ENCODE results near the gene CETN3.
"Not testable (repeated sequence)": the region's sequence is repeated elsewhere in the genome, so short reads cannot be mapped to it uniquely, and the experiment has no call there.

CETN3 gene

DNA sequence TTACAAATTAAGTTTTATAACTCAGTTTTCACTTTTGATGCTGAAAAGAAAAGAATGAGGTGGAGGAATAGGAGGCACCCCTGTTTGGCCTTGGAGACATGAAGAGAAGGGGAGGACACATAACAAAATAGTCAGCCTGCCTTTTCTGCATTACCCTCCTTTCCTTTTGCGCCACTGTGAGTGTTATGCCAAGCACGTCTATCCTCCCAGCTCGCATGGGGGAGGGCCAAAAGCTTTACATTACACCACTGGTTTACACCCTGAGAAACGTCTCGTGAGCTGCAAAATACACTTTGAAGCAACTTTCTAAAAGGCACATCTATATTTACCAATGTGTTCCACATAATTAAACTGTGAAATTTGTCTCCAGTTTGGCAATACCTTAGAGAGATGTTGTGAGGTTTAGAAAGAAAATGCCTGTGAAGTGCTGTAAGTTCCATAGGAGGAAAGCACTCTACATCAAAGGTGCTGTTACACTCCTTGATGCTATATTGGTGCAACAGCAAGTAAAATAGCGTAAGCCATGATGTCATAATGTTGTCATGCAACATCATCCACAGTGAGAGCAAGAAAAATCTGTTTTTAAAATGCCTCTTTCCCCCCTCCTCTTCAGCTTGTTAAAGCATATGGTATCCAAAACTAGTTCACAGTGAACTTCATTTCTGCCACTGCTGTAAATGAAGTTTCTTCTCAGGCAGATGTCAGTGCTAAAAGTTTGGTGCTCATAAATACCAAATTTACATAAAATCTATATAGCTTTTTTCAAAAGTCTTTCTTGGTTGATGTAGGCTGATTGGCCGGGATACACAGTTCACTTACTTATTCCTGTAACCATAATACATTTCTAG, 50.3 kb downstream of the CETN3 start:
- Histone ChIP-seq H3K4me3 (ENCODE audit: low read length) (no peak overlapping the region), H3K27ac (ENCODE audit: low read length) (no peak overlapping the region), H3K9me3 (ENCODE audit: control insufficient read depth, insufficient read depth, low read length) (no peaks in the 10 kb centered on the region), H3K27me3 (ENCODE audit: control insufficient read depth, insufficient read depth, low read length) (no peaks in the 10 kb centered on the region), H3K36me3 (ENCODE audit: control insufficient read depth, insufficient read depth, low read length) (no peaks in the 10 kb centered on the region), H3K4me1 (ENCODE audit: control insufficient read depth, insufficient read depth, low read length) (no peaks in the 10 kb centered on the region)
- WGBS (ENCODE audit: insufficient coverage, insufficient read length), result no CpG with 5 or more reads among the region's 7 CpGs
- no peak for DNase-seq (ENCODE audit: low read depth, low spot score)

DNA sequence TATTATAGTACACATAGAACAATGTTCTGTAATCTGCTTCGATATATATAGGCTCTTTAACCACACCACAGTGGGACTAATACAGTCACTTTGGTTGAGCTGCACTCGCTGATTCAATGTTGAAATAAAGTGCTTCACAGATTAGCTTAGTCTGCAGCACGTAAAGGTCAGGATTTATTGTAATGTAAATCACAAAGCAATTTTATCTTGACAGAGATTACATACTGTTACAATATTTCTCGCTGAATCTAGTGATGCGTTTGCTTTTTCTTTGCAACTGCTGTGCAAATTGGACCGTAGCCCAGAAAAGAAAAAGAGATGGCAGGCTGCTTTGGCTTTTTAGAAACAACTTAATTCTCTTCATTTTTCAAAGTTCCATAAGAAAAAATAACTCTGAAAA, 52.9 kb downstream of the CETN3 start:
- no peaks in the 10 kb centered on the region for H3K4me1 ChIP-seq (ENCODE audit: control insufficient read depth, insufficient read depth, low read length)
- H3K9me3 ChIP-seq (ENCODE audit: control insufficient read depth, insufficient read depth, low read length), result no peaks in the 10 kb centered on the region
- no CpG with 5 or more reads among the region's 6 CpGs for WGBS (ENCODE audit: insufficient coverage, insufficient read length)
- H3K27me3 ChIP-seq (ENCODE audit: control insufficient read depth, insufficient read depth, low read length), result no peaks in the 10 kb centered on the region
- H3K36me3 ChIP-seq (ENCODE audit: control insufficient read depth, insufficient read depth, low read length), result no peaks in the 10 kb centered on the region
- H3K27ac ChIP-seq (ENCODE audit: low read length), result no peak overlapping the region
- no peak overlapping the region for H3K4me3 ChIP-seq (ENCODE audit: low read length)
- DNase-seq (ENCODE audit: low read depth, low spot score), result no peak

DNA sequence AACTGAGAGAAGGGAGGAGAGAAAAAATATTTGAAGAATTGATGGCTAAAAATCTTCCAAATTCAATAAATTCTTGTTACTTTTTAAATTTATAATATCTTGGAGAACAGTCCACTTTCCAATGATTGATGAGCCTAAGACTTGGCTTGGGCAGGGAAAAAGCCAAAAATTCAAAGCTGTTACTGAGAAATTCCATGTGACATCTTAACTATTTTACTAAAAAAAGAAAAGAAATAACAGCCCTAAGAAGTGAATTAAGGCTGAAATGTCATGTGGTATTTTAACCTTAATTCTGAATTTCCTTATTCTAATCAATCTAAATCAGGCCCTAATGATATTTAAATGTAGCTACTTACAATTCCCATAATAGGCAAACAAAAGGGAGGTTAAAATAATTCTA, 53.4 kb downstream of the CETN3 start:
- Histone ChIP-seq H3K9me3 (ENCODE audit: control insufficient read depth, insufficient read depth, low read length) (no peaks in the 10 kb centered on the region), H3K27ac (ENCODE audit: low read length) (no peak overlapping the region), H3K4me3 (ENCODE audit: low read length) (no peak overlapping the region), H3K36me3 (ENCODE audit: control insufficient read depth, insufficient read depth, low read length) (no peaks in the 10 kb centered on the region), H3K27me3 (ENCODE audit: control insufficient read depth, insufficient read depth, low read length) (no peaks in the 10 kb centered on the region), H3K4me1 (ENCODE audit: control insufficient read depth, insufficient read depth, low read length) (no peaks in the 10 kb centered on the region)
- DNase-seq (ENCODE audit: low read depth, low spot score), result no peak

DNA sequence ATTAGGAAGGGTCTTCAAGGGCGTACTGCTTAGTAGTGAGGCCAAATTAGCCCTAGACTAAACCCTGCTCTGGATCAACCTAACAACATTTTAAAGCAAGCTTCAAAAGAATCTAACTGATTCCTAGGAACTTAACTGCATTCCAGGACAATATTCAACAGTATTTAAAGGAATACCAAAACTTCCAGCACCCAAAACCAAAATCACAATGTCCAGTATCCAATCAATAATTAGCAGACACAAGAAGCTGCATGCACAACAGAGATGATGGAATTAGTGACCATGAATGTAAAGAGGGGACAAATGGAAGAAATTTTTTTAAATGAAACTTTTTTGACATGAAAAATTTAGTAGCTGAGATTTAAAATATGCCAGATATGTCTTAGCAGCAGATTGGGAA, 53.9 kb downstream of the CETN3 start:
- no CpG with 5 or more reads among the region's 1 CpG for WGBS (ENCODE audit: insufficient coverage, insufficient read length)
- Histone ChIP-seq H3K36me3 (ENCODE audit: control insufficient read depth, insufficient read depth, low read length) (no peaks in the 10 kb centered on the region), H3K27ac (ENCODE audit: low read length) (no peak overlapping the region), H3K27me3 (ENCODE audit: control insufficient read depth, insufficient read depth, low read length) (no peaks in the 10 kb centered on the region), H3K4me1 (ENCODE audit: control insufficient read depth, insufficient read depth, low read length) (no peaks in the 10 kb centered on the region), H3K9me3 (ENCODE audit: control insufficient read depth, insufficient read depth, low read length) (no peaks in the 10 kb centered on the region), H3K4me3 (ENCODE audit: low read length) (no peak overlapping the region)
- DNase-seq (ENCODE audit: low read depth, low spot score), result no peak

DNA sequence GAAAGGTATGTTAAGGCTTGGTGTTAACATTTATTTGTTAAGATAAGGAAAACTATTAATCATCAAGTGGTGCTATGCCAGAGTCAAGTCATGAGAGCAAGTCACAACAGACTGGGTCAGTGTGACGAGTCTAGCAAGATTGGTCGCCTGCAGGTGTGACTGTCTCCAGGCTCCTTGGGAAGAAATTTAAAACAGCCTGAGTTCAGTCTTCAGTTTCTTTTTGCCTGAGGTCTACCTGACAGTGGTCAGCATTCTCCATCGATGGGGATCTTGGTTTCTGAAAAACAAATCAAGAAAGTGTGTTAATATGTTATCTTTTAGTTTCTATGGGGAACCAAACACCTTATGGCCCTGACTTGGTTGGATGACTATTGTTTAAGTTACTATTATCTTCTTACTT, 56.3 kb downstream of the CETN3 start:
- no CpG with 5 or more reads among the region's 3 CpGs for WGBS (ENCODE audit: insufficient coverage, insufficient read length)
- Histone ChIP-seq H3K27ac (ENCODE audit: low read length) (no peak overlapping the region), H3K9me3 (ENCODE audit: control insufficient read depth, insufficient read depth, low read length) (no peaks in the 10 kb centered on the region)

DNA sequence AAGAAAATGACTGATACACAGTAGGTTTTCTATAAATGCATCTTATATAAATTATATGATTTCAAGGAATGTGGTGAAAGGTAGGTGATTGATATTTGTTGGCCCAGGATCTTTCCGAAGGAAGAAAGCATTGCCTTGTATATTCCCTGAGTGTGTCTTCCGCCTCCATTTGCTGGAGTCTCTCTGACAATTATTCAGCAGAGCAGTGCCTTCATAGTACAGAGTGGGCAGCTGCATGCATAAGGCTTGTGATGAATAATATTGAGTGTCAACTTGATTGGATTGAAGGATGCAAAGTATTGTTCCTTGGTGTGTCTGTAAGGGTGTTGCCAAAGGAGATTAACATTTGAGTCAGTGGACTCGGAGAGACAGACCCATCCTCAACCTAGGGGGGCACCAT, 58.5 kb downstream of the CETN3 start:
- Histone ChIP-seq H3K4me1 (ENCODE audit: control insufficient read depth, insufficient read depth, low read length) (no peaks in the 10 kb centered on the region), H3K4me3 (ENCODE audit: low read length) (no peak overlapping the region), H3K27ac (ENCODE audit: low read length) (no peak overlapping the region), H3K9me3 (ENCODE audit: control insufficient read depth, insufficient read depth, low read length) (no peaks in the 10 kb centered on the region), H3K36me3 (ENCODE audit: control insufficient read depth, insufficient read depth, low read length) (no peaks in the 10 kb centered on the region), H3K27me3 (ENCODE audit: control insufficient read depth, insufficient read depth, low read length) (no peaks in the 10 kb centered on the region)
- WGBS (ENCODE audit: insufficient coverage, insufficient read length), result no CpG with 5 or more reads among the region's 3 CpGs
- no peak for DNase-seq (ENCODE audit: low read depth, low spot score)

More for the DNA sequence above, 56.3 kb downstream of the CETN3 start:
- H3K27me3 ChIP-seq (ENCODE audit: control insufficient read depth, insufficient read depth, low read length), result no peaks in the 10 kb centered on the region
- no peak for DNase-seq (ENCODE audit: low read depth, low spot score)
- H3K4me1 ChIP-seq (ENCODE audit: control insufficient read depth, insufficient read depth, low read length), result no peaks in the 10 kb centered on the region
- H3K4me3 ChIP-seq (ENCODE audit: low read length), result no peak overlapping the region
- no peaks in the 10 kb centered on the region for H3K36me3 ChIP-seq (ENCODE audit: control insufficient read depth, insufficient read depth, low read length)

DNA sequence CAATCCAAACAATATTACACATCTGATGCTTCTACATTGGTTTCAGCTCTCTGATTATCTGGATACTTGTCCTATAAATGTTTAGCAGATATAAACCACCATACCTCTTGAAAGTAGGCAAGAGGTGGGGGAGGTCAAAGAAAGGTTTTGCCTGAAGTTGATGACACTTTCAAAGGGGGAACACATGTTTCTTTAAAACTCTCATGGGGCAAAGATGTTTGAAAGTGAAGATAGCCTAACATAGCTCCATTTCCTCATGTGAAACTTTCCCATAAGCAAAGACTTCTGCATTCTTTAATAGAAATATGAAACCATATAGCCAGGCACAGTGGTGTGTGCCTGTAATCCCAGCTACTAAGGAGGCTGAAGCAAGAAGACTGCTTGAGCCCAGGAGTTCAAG, 62.1 kb downstream of the CETN3 start:
- no peak for DNase-seq (ENCODE audit: low read depth, low spot score)
- H3K4me3 ChIP-seq (ENCODE audit: low read length), result no peak overlapping the region
- H3K9me3 ChIP-seq (ENCODE audit: control insufficient read depth, insufficient read depth, low read length), result no peaks in the 10 kb centered on the region
- H3K27me3 ChIP-seq (ENCODE audit: control insufficient read depth, insufficient read depth, low read length), result no peaks in the 10 kb centered on the region
- no peaks in the 10 kb centered on the region for H3K36me3 ChIP-seq (ENCODE audit: control insufficient read depth, insufficient read depth, low read length)
- no peak overlapping the region for H3K27ac ChIP-seq (ENCODE audit: low read length)
- 0 out of 2 replicates have a peak, but pooled peaks cover 1% of the 10 kb centered on the region for H3K4me1 ChIP-seq (ENCODE audit: control insufficient read depth, insufficient read depth, low read length)

DNA sequence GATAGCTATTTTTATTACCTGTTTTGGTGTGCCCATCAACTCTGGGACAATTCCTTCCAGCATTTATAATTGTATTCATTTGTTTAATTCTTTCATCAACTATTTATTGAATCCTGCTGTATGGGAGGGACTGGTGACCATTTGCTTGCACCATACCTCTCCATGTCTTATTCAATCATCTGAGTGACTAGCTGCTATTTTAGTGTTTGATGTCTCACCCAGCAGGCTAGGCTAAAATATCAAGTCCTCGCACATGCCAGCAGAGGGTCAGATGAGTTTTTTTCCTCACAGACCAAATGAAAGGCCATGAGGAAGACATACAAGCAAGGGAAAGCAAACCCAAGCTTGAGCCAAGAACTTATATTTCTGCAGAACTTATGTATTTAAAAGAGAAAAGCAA, 63.9 kb downstream of the CETN3 start:
- Histone ChIP-seq H3K4me1 (ENCODE audit: control insufficient read depth, insufficient read depth, low read length) (0 out of 2 replicates have a peak, but pooled peaks cover 1% of the 10 kb centered on the region), H3K9me3 (ENCODE audit: control insufficient read depth, insufficient read depth, low read length) (no peaks in the 10 kb centered on the region), H3K36me3 (ENCODE audit: control insufficient read depth, insufficient read depth, low read length) (no peaks in the 10 kb centered on the region), H3K4me3 (ENCODE audit: low read length) (no peak overlapping the region), H3K27ac (ENCODE audit: low read length) (no peak overlapping the region), H3K27me3 (ENCODE audit: control insufficient read depth, insufficient read depth, low read length) (no peaks in the 10 kb centered on the region)
- DNase-seq (ENCODE audit: low read depth, low spot score), result no peak
- WGBS (ENCODE audit: insufficient coverage, insufficient read length), result no CpG with 5 or more reads among the region's 1 CpG

DNA sequence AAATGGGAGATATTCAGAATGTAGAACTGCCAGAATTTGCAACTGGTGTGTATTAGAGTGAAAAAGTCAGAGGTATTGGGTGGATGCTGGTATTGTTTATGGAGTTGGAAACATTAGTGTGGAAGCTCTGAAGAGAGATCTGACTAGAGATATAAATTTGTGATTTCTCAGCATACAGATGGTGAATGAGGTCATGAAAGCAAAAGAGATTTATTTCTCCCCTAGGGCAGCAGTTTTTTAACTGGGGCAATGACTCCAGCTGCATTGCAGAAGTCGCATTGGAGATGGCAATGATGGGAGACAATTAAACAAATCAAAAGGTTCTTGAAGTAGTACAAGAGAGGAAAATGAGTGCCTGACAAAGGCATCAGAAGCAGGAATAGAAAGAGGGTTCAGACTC, 64.9 kb downstream of the CETN3 start:
- WGBS (ENCODE audit: insufficient coverage, insufficient read length), result no CpG with 5 or more reads among the region's 1 CpG
- Histone ChIP-seq H3K36me3 (ENCODE audit: control insufficient read depth, insufficient read depth, low read length) (no peaks in the 10 kb centered on the region), H3K27ac (ENCODE audit: low read length) (no peak overlapping the region), H3K4me3 (ENCODE audit: low read length) (no peak overlapping the region), H3K27me3 (ENCODE audit: control insufficient read depth, insufficient read depth, low read length) (no peaks in the 10 kb centered on the region), H3K9me3 (ENCODE audit: control insufficient read depth, insufficient read depth, low read length) (no peaks in the 10 kb centered on the region), H3K4me1 (ENCODE audit: control insufficient read depth, insufficient read depth, low read length) (0 out of 2 replicates have a peak, but pooled peaks cover 1% of the 10 kb centered on the region)
- DNase-seq (ENCODE audit: low read depth, low spot score), result no peak

DNA sequence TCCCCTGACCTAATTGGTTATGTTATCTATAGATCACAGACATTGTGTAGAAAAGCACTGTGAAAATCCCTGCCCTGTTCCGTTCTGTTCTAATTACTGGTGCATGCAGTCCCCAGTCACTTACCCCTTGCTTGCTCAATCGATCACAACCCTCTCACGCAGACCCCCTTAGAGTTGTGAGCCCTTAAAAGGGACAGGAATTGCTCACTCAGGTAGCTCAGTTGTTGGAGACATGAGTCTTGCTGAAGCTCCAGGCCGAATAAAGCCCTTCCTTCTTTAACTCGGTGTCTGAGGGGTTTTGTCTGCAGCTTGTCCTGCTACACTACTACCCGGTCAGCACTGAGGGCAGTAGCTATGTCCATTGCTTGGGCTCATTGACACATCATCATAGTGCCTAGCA, 65.8 kb downstream of the CETN3 start:
- H3K9me3 ChIP-seq (ENCODE audit: control insufficient read depth, insufficient read depth, low read length); H3K27me3 ChIP-seq (ENCODE audit: control insufficient read depth, insufficient read depth, low read length); H3K36me3 ChIP-seq (ENCODE audit: control insufficient read depth, insufficient read depth, low read length); H3K27ac ChIP-seq (ENCODE audit: low read length); H3K4me1 ChIP-seq (ENCODE audit: control insufficient read depth, insufficient read depth, low read length); H3K4me3 ChIP-seq (ENCODE audit: low read length); DNase-seq (ENCODE audit: low read depth, low spot score): not testable (repeated sequence)
- no CpG with 5 or more reads among the region's 6 CpGs for WGBS (ENCODE audit: insufficient coverage, insufficient read length)

DNA sequence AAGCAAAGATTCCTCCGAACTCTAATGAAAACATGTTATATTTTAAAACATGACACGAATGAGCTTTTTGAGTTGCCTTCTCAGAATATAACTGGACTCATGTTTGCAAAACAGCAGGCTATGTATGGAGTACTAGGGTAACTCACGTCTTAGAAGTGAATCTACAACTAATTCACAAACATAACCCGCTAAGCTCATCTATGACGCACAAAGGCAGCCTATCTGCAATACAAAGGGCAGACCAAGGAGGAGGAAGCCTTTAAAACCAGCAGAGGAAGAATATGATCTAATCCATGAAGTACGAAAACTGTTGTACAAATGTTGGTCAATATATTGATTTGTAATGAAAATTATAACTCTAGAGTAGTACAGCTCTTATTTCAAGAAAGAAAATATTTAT, 67.0 kb downstream of the CETN3 start:
- no CpG with 5 or more reads among the region's 6 CpGs for WGBS (ENCODE audit: insufficient coverage, insufficient read length)
- Histone ChIP-seq H3K36me3 (ENCODE audit: control insufficient read depth, insufficient read depth, low read length) (no peaks in the 10 kb centered on the region), H3K27ac (ENCODE audit: low read length) (no peak overlapping the region), H3K27me3 (ENCODE audit: control insufficient read depth, insufficient read depth, low read length) (no peaks in the 10 kb centered on the region), H3K4me1 (ENCODE audit: control insufficient read depth, insufficient read depth, low read length) (0 out of 2 replicates have a peak, but pooled peaks cover 1% of the 10 kb centered on the region), H3K4me3 (ENCODE audit: low read length) (no peak overlapping the region), H3K9me3 (ENCODE audit: control insufficient read depth, insufficient read depth, low read length) (no peaks in the 10 kb centered on the region)
- DNase-seq (ENCODE audit: low read depth, low spot score), result no peak
